COR-L47 (cell line): Measurements from ENCODE around the gene PUM1.

Experiments used
- DNase-seq: peaks from one replicate; lab custom pipeline; 2025; lab: John Stamatoyannopoulos, UW

Gene PUM1

DNA sequence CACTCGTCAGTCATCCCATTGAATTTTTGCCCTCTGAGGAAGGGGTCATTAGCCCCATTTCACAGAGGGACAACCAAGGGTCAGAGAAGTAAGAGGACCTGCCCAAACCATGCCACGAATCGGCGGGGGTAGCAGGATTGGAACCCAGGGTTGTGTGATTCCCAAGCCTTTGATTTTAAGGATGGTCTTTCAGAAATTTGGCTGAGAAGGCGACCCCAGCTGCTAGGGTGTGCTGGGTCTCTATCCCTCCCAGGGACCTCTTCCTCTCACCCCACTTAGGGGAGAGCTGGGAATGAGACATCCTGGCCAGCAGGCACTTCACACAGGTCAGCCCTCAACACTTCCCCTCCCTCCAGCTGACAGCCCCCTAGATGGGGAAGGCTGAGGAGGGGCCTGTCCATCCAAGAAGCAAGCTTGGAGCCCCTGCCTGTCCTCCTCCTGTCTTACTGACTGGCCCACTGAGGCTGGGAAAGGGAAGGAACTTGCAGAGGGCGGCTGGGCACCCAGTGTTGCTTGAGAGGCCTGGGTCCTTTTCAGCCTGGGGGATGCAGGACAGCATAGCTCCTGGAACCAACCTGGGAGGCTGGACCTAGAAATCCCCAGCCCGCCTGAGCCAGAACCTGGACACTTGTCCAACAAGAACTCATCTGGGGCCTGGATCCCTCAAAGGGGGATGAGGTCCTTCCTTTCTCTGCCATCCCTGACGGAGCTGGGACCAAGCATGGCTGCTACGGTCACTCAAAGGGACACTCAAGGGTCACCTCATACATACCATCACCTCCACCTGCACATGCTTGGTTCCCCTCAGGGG is 158.7 kb downstream of the PUM1 start:
- DNase-seq: no peak

- DNase-seq: no peak
Measured at GRCh38 chr1:30905916-30906620, 159.4 kb downstream of the PUM1 start.

GRCh38 chr1:30905403-30905802 is 160.1 kb downstream of the PUM1 start:
- no peak for DNase-seq

DNA sequence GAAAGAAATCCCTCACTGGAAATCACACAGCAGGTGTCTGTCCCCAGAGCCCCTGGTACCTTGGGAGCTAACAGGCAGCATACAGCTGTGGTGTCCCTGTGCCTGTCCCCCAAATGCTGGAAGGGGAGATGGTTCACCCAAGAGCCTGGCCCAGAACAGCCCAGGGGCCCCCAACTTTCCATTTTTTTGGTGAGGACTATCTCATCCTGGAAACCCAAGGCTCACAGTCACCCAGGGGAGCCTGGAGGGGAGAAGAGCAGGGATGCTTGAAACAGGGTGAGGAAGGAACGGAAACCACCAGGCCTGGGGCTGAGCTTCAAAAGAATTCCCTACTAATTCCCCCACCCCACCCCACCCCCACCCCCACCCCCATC is 160.6 kb downstream of the PUM1 start:
- no peak for DNase-seq

DNA sequence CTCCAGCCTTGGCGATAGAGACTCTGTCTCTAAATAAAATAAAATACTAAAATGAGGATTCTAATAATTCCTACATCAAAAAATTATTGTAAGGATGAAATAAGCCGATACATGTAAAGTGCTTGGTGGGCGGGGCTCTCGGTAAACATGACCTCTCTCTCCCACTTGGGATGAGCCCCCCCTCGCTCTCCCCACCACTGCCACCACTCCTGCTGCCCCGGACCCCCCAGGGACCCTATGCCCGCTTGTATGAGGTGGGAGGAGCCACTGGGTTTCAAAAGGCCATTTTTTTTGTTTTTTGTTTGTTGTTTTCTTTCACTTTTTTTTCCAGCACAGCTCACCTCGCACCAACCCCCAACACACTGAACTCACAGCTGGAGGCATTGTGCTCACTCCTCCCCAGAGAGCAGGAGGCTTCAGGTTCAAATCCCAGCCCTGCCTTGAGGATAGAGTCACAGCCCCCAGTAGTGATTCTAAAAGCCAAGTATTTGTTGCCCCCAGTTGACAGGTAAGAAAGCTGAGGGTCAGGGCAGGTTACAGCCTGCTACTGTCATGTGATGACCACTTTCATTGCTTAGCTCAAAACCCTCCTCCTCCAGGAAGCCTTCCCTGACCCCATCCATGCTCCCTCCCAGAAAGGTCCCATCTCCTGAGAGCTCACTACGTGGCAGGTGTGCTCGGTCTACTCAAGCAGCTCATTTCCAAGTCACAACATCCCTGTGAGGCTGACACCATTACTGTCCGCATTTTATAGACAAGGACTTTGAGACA is 161.1 kb downstream of the PUM1 start:
- DNase-seq: no peak

GRCh38 chr1:30903343-30904034 is 162.0 kb downstream of the PUM1 start:
- no peak for DNase-seq

- no peak for DNase-seq
Measured at GRCh38 chr1:30902593-30903290, 162.8 kb downstream of the PUM1 start.

GRCh38 chr1:30901798-30902581 is 163.5 kb downstream of the PUM1 start:
- no peak for DNase-seq

DNA sequence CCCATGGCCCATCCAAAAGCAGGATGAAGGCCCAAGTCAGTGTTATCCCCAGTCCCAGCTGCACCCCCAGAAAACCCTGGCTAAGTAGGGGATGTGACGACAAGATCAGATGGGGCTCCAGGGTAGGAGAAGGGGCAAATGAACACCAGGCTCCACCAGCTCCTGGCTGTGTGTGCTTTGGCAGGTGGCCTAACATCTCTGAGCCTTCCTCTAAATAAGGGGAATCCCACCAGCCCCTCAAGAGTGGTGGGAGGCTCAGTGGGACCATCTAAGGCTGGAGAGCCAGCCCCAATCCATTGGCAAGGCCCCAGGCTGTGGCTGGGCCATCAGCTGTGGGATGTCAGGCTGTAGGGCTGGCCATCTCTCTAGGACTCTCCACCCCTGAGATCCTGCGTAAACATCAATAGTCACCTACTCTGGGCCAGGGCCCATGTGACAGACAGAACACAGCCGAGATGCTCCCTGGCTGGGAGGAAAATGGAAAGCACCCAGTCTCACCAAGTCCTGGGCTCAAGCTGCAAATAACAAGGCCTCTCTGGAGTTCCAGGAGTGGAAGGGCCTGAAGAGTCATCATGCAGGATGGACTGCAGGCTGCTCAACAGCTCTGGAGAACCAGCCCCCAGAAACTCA is 164.5 kb downstream of the PUM1 start:
- DNase-seq: no peak

GRCh38 chr1:30900486-30900885 is 165.0 kb downstream of the PUM1 start:
- no peak for DNase-seq

GRCh38 chr1:30899577-30900389 is 165.7 kb downstream of the PUM1 start:
- no peak for DNase-seq

DNA sequence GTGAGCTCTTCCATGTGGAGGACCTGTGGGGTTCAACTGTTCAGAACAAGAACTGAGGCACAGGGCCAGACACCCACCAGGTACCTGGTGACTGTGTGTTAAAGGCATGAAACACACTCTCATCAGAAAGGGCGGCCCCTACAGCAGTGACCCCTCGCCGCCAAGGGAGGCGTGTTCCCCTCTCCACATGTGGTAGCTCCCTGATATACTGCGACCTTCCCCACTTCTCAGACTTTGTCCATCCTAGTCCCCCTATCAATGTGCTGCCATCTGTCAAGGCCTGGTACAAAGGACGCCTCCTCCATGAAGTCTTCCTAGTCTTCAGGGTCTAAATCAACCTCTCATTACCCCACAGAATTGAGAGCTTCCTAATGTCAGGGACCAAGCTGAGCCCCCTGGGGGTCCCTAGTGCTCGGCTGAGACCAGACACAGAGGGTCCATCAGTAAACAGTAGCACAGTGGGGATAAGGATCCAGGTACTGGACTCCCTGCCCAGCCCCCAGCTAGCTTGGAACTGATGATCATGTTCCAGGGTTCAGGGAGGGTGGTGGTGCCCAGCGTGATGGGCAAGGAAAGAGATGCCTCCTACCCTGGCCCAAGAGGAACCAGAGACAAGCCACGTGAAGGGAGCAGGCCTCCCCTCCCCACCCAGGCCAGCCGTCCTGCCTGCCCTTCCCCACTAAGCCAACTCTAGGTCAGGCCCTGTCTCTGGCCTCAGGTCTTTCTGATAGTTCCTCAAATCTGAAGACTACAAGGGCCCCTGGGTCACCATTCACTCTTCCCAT is 167.3 kb downstream of the PUM1 start:
- DNase-seq: no peak

- no peak for DNase-seq
Measured at GRCh38 chr1:30896905-30897304, 168.6 kb downstream of the PUM1 start.

DNA sequence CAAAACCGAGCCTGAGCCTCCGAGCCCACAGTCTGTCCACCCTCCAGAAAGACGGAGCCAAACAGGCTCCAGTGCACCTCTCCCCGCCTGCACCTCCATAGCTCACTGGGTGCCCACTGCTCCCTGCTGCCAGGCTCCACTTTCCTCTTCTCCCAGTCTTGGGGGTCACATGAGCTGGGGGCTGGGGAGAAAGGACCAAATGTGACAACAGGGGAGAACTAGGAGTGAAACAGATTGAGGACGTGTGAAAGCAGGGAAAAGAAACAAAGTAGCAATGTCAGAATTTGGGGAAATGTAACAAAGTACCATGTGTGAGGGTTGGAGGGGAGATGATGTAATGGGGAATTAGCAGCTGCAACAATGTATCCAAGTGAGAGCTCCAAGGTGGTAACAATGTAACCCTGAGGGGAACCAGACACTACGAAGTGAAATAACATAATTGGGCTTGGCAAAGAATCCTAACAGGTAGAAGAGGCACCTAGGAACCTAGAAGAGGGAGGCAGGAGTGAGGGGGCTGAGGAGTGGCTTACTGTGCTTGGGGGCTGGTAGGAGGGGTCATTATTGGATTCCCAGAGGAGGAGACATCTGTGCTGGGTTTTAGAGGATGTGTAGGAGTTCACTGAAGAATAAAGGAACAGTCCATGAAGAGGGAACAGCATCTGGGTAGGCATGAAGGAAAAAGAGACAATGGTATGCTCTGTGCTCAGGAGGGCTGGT is 169.4 kb downstream of the PUM1 start:
- DNase-seq: no peak

GRCh38 chr1:30895382-30895943 is 170.1 kb downstream of the PUM1 start:
- DNase-seq: no peak

GRCh38 chr1:30894508-30894973 is 171.0 kb downstream of the PUM1 start:
- DNase-seq: no peak

- DNase-seq: no peak
Measured at GRCh38 chr1:30893776-30894507, 171.6 kb downstream of the PUM1 start.
